ENCODE measurements around the gene SLC16A10. TPM values are rescaled to one million over a fixed set of nuclear protein-coding genes. Genes with fewer than 3 reads are reported as not detected.

Gene SLC16A10
- total RNA-seq, 1 donor from 2014 or later, result 2.4 TPM

DNA sequence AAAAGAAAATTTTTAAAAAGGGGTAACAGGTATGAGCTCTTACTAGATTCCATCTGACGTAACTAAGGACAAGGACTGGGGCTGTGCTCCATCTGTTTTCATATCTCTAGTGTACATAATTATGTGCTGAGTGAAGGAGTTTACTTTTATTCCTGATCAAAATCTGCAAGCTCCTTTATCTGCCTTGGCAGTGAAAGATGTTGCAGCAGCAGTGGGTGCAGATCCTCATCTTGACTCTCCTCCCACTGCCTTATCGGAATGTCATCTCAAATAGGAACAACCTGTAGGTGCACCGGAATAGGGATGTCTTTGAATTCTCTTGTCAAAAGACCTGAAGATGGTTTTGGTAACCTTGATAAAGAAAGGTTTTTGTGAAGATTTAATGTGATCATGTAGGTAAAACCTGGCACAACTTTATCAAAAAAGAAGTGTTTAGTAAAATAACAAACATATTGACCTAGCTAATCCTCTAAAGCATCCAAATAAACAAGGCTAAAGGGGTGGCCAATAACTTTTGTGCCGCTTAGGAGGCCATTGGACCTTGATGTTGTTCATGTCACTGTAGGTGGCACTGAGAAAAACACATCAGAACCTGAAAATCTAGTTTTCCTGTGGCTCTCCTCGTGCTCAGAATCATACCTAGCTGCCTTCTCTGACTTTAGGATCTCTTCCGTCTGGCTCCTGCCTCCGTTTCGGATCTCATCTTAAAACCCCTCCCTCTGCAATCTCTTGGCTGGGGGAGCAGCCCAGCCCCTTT lies 19.0 kb upstream of the SLC16A10 start:
- Mint-ChIP-seq H3K4me3 (ENCODE audit: unreplicated experiment) (no peak overlapping the region), H3K4me1 (ENCODE audit: unreplicated experiment) (no peaks in the 10 kb centered on the region), H3K27ac (ENCODE audit: unreplicated experiment) (no peak overlapping the region), H3K36me3 (ENCODE audit: low read depth, unreplicated experiment) (no peaks in the 10 kb centered on the region), H3K27me3 (ENCODE audit: unreplicated experiment) (peaks cover 4% of the 10 kb centered on the region), H3K9me3 (ENCODE audit: unreplicated experiment) (no peaks in the 10 kb centered on the region)
- DNase-seq (ENCODE audit: low spot score), result no peak
- TF ChIP-seq, protein P1, sequence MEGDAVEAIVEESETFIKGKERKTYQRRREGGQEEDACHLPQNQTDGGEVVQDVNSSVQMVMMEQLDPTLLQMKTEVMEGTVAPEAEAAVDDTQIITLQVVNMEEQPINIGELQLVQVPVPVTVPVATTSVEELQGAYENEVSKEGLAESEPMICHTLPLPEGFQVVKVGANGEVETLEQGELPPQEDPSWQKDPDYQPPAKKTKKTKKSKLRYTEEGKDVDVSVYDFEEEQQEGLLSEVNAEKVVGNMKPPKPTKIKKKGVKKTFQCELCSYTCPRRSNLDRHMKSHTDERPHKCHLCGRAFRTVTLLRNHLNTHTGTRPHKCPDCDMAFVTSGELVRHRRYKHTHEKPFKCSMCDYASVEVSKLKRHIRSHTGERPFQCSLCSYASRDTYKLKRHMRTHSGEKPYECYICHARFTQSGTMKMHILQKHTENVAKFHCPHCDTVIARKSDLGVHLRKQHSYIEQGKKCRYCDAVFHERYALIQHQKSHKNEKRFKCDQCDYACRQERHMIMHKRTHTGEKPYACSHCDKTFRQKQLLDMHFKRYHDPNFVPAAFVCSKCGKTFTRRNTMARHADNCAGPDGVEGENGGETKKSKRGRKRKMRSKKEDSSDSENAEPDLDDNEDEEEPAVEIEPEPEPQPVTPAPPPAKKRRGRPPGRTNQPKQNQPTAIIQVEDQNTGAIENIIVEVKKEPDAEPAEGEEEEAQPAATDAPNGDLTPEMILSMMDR (IDR thresholded peaks at IDR 0.05; ENCODE audit: unreplicated experiment), result no peak

GRCh38 chr6:111068866-111069234 lies 18.5 kb upstream of the SLC16A10 start:
- no peak overlapping the region for H3K27ac Mint-ChIP-seq (ENCODE audit: unreplicated experiment)
- peaks cover 4% of the 10 kb centered on the region for H3K27me3 Mint-ChIP-seq (ENCODE audit: unreplicated experiment)
- no peak overlapping the region for H3K4me3 Mint-ChIP-seq (ENCODE audit: unreplicated experiment)
- H3K4me1 Mint-ChIP-seq (ENCODE audit: unreplicated experiment), result no peaks in the 10 kb centered on the region
- TF ChIP-seq, protein P1 (IDR thresholded peaks at IDR 0.05; ENCODE audit: unreplicated experiment), result no peak
- DNase-seq (ENCODE audit: low spot score), result no peak
- H3K9me3 Mint-ChIP-seq (ENCODE audit: unreplicated experiment), result no peaks in the 10 kb centered on the region
- H3K36me3 Mint-ChIP-seq (ENCODE audit: low read depth, unreplicated experiment), result no peaks in the 10 kb centered on the region

DNA sequence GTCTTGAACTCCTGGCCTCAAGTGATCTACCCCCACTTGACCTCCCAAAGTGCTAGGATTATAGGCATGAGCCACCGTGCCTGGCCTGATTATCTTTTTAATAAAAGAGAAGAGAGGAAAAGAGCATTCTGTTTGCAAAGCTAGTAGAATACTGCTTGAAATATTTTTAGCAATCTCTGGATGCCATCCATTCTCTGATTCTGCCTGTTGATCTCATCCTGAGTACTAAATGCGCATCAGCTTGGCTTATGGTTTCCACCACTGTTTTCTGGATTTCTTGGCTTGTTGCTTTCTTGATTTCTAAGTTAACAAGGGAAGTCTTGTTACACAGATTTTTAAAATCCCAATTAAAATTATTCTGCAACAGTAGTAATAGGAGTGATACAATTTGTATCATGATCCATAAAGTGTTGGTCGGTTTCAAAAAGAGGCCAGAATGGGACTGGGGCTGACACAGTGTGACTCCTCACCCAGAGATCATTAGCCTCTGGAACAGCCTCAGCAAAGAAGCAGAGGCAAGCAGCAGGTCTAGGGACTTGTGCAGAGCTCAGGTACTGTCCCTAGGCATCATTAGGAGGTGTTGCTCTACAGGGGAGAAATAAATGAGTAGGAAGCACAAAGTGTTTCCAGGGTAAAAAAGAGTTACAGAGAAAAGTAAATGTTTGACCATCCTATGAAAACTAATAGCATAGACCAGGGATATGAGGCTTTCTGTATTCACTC lies 17.8 kb upstream of the SLC16A10 start:
- Mint-ChIP-seq H3K36me3 (ENCODE audit: low read depth, unreplicated experiment) (no peaks in the 10 kb centered on the region), H3K4me3 (ENCODE audit: unreplicated experiment) (no peak overlapping the region), H3K4me1 (ENCODE audit: unreplicated experiment) (no peaks in the 10 kb centered on the region), H3K27me3 (ENCODE audit: unreplicated experiment) (peaks cover 4% of the 10 kb centered on the region), H3K27ac (ENCODE audit: unreplicated experiment) (no peak overlapping the region), H3K9me3 (ENCODE audit: unreplicated experiment) (no peaks in the 10 kb centered on the region)
- DNase-seq (ENCODE audit: low spot score), result no peak
- TF ChIP-seq, protein P1 (IDR thresholded peaks at IDR 0.05; ENCODE audit: unreplicated experiment), result no peak

- Mint-ChIP-seq H3K36me3 (ENCODE audit: low read depth, unreplicated experiment) (no peaks in the 10 kb centered on the region), H3K27ac (ENCODE audit: unreplicated experiment) (no peak overlapping the region), H3K9me3 (ENCODE audit: unreplicated experiment) (no peaks in the 10 kb centered on the region), H3K4me3 (ENCODE audit: unreplicated experiment) (no peak overlapping the region), H3K27me3 (ENCODE audit: unreplicated experiment) (peaks cover 4% of the 10 kb centered on the region), H3K4me1 (ENCODE audit: unreplicated experiment) (no peaks in the 10 kb centered on the region)
- no peak for DNase-seq (ENCODE audit: low spot score)
- TF ChIP-seq, protein P1 (IDR thresholded peaks at IDR 0.05; ENCODE audit: unreplicated experiment), result no peak
Measured at GRCh38 chr6:111070105-111071005, 16.9 kb upstream of the SLC16A10 start.
